ENCODE data around the gene DIAPH1. TPM values are rescaled to one million over a fixed set of nuclear protein-coding genes. Genes with fewer than 3 reads are reported as not detected.

Gene DIAPH1
- total RNA-seq, 1 donor from 2014 or later = 44.1 TPM

DNA sequence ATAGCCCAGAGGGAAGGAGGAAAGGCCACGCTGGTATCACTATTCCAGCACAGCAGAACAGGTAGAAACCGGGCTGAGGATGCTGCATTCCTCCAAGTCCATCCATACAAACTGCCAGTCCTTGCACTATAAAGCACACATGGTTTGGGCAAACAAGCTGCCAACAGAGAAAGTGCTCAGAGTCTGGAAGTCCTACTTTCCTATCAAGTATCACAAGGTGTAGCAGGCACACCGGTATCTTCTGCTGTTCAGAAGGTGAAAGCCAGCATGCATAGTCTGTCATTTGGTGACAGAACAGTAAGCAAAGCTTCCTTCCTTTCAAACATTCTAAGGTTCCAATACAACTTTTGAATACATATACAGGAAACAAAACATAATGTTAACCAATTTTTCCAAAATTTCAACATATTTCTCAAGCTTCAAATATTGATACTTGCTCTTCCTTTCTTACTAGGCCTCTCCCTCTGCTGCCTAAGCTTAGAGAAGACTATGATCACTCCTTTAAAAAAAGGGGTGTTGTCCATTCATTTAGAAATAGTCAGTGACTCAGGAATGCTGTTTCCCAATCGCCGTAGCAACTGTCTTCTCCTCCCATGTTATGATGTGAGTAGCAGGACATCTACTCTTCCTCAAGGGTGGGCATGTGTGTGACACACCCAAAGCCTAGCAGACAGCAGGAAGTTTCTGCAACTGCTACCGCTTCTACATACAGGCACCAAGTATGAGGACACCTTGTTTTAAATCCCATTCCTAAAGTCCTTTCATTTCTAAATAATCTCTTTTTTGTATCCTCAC lies 14.7 kb downstream of the DIAPH1 start:
- peaks cover 41% of the 10 kb centered on the region for H3K4me1 Mint-ChIP-seq (ENCODE audit: low read depth)

DNA sequence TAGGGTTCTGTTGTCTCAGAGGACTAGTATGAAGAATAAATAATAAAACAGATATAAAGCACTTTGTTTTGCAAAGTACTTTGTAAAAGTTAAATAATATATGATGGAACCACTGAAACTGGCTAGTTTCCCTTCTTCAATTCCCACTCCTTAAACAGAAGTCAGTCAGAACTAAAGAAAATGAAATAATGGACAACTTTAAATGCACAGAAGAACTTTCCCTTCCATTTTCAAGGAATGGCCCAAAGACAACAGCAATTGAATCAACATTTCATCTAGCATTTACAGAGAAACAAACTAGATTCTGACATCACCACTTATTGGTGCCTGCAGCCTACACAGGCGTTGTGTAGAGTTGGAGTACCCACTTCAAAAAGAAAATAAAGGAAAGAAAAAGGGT lies 16.2 kb downstream of the DIAPH1 start:
- DNase-seq (ENCODE audit: low spot score) = no peak
- Mint-ChIP-seq H3K27me3 (ENCODE audit: low read depth) (no peaks in the 10 kb centered on the region), H3K4me1 (ENCODE audit: low read depth) (peaks cover 40% of the 10 kb centered on the region), H3K36me3 (ENCODE audit: low read depth) (no peaks in the 10 kb centered on the region), H3K4me3 (ENCODE audit: unreplicated experiment) (no peak overlapping the region), H3K9me3 (ENCODE audit: low read depth) (no peaks in the 10 kb centered on the region), H3K27ac (ENCODE audit: unreplicated experiment) (peak overlapping the region; percentile 61)
- TF ChIP-seq, protein P1, sequence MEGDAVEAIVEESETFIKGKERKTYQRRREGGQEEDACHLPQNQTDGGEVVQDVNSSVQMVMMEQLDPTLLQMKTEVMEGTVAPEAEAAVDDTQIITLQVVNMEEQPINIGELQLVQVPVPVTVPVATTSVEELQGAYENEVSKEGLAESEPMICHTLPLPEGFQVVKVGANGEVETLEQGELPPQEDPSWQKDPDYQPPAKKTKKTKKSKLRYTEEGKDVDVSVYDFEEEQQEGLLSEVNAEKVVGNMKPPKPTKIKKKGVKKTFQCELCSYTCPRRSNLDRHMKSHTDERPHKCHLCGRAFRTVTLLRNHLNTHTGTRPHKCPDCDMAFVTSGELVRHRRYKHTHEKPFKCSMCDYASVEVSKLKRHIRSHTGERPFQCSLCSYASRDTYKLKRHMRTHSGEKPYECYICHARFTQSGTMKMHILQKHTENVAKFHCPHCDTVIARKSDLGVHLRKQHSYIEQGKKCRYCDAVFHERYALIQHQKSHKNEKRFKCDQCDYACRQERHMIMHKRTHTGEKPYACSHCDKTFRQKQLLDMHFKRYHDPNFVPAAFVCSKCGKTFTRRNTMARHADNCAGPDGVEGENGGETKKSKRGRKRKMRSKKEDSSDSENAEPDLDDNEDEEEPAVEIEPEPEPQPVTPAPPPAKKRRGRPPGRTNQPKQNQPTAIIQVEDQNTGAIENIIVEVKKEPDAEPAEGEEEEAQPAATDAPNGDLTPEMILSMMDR (IDR thresholded peaks at IDR 0.05) = no peak

More for the DNA sequence above, 14.7 kb downstream of the DIAPH1 start:
- H3K9me3 Mint-ChIP-seq (ENCODE audit: low read depth) = no peaks in the 10 kb centered on the region
- no peaks in the 10 kb centered on the region for H3K36me3 Mint-ChIP-seq (ENCODE audit: low read depth)
- TF ChIP-seq, protein P1 (IDR thresholded peaks at IDR 0.05) = no peak
- no peak for DNase-seq (ENCODE audit: low spot score)
- no peaks in the 10 kb centered on the region for H3K27me3 Mint-ChIP-seq (ENCODE audit: low read depth)
- peak overlapping the region; percentile 96 for H3K27ac Mint-ChIP-seq (ENCODE audit: unreplicated experiment)
- H3K4me3 Mint-ChIP-seq (ENCODE audit: unreplicated experiment) = no peak overlapping the region

DNA sequence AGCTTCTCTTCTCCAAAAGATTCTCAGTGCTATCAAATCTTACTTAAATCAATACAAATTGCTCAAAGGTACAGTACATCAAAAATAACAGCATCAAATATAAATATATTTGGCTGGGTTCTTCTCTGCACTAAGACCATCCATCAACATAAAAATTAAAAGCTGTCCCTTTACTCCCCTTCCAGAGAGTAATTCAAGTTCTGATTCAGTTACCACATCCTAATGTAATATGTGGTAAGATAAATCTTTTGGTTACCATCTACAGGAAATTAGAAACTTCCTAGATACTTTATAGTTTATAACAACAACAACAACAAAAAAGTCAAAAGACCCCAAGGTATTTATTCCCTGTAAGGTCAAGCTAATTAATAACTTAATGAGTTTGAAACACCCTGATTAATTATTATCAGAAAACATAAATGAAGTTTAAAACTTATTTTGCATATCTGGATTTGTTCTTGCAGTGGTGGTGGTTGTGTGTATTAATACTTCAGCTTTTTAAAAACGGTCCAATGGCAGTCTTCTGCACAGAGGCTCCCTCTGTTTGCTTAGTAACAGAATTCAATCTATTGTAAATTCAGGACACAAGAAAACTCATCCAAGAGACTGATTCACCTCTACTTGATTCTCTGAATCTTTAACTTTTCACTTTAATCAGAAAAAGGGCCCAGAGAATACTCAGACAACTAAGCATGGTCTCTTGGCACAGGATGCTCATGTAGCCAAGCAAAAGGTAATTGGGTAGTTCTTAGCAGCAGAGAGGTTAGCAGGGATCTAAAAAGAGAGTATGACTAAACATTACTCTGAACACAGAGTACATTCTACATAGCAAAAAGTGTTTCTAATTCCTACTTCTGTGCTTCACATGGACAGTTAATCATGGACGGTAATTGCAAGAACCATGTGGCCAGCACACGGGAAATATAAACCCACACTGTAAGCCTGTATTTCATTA lies 20.1 kb downstream of the DIAPH1 start:
- TF ChIP-seq, protein P1 (IDR thresholded peaks at IDR 0.05) = no peak
- Mint-ChIP-seq H3K27me3 (ENCODE audit: low read depth) (no peaks in the 10 kb centered on the region), H3K36me3 (ENCODE audit: low read depth) (no peaks in the 10 kb centered on the region), H3K4me1 (ENCODE audit: low read depth) (peaks cover 11% of the 10 kb centered on the region), H3K27ac (ENCODE audit: unreplicated experiment) (peak overlapping the region; percentile 54), H3K9me3 (ENCODE audit: low read depth) (no peaks in the 10 kb centered on the region), H3K4me3 (ENCODE audit: unreplicated experiment) (no peak overlapping the region)
- DNase-seq (ENCODE audit: low spot score) = no peak

DNA sequence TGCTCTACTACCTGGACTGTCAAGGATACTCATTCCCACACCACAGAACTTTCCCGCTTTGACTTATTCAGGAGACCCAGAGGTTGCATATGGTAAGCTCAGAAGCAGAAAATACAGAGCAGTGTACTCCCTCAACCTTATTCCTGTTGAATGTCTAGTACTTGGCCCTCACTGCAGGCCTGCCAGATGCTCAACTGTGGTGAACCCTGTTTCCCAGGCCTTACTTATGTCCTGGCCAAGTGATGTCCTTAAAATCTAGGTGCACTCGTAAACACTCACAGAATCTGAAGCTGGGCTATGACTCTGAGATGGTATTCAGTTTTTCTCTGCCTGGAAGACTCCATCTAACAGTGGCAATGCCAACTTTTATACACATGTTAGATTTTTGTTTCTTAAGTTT lies 21.0 kb downstream of the DIAPH1 start:
- Mint-ChIP-seq H3K36me3 (ENCODE audit: low read depth) (no peaks in the 10 kb centered on the region), H3K4me1 (ENCODE audit: low read depth) (peaks cover 10% of the 10 kb centered on the region), H3K27ac (ENCODE audit: unreplicated experiment) (no peak overlapping the region), H3K9me3 (ENCODE audit: low read depth) (no peaks in the 10 kb centered on the region), H3K4me3 (ENCODE audit: unreplicated experiment) (no peak overlapping the region), H3K27me3 (ENCODE audit: low read depth) (no peaks in the 10 kb centered on the region)
- no peak for DNase-seq (ENCODE audit: low spot score)
- TF ChIP-seq, protein P1 (IDR thresholded peaks at IDR 0.05) = no peak

DNA sequence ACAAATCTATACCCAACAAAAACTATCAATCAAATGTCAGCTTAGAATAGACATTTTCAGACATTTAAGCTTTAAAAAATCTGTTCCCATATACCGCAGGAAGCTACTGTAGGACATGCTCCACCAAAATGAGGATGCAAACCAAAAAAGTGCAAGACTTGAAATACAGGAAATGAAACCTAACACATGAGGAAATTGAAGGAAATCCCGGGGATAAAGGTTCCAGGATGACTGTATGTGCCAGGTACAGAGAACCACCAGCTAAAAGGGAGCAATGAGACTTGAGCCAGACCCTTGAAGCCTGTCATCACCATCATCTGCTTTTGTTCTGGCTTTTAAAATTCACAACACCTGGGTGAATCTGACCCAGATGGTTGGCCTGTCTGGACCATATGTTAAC lies 21.4 kb downstream of the DIAPH1 start:
- H3K36me3 Mint-ChIP-seq (ENCODE audit: low read depth) = no peaks in the 10 kb centered on the region
- H3K4me1 Mint-ChIP-seq (ENCODE audit: low read depth) = peaks cover 10% of the 10 kb centered on the region
- H3K27me3 Mint-ChIP-seq (ENCODE audit: low read depth) = no peaks in the 10 kb centered on the region
- no peak for DNase-seq (ENCODE audit: low spot score)
- H3K9me3 Mint-ChIP-seq (ENCODE audit: low read depth) = no peaks in the 10 kb centered on the region
- no peak overlapping the region for H3K27ac Mint-ChIP-seq (ENCODE audit: unreplicated experiment)
- TF ChIP-seq, protein P1 (IDR thresholded peaks at IDR 0.05) = no peak
- H3K4me3 Mint-ChIP-seq (ENCODE audit: unreplicated experiment) = no peak overlapping the region
